GM21619 (cell line): ENCODE results near the gene PARD3B.
"Not testable (repeated sequence)": the region's sequence is repeated elsewhere in the genome, so short reads cannot be mapped to it uniquely, and the experiment has no call there.

Experiments
- ATAC-seq: cut with Tn5 transposase; IDR thresholded peaks from one replicate; pipeline ENCODE4 v1.9.1; 2021; ENCODE audit not compliant: unreplicated experiment

Gene PARD3B

GRCh38 chr2:205475416-205475768, 930.1 kb downstream of the PARD3B start:
- ATAC-seq, result no peak

GRCh38 chr2:205477016-205477705, 931.9 kb downstream of the PARD3B start:
- no peak for ATAC-seq

DNA sequence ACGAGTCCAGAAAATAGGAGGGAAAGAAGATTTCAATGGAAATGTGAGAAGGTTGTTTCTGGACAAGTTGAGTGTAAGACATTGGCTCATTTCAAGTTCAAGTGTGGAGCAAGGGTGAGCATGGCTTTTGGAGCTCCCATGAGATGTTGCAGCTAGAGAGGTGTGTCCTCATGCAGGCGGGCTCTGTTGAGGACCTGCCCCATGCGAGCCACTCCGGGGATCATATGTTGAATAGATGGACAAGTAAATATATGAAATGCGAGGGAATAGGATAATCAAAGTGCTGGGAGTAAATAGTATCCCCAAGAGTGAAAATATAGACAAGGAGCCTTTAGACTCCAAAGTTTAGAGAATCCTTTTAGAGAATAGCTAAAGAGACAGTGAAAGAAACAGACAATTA, 936.6 kb downstream of the PARD3B start:
- ATAC-seq, result no peak

- no peak for ATAC-seq
Measured at GRCh38 chr2:205482399-205483081, 937.3 kb downstream of the PARD3B start.

DNA sequence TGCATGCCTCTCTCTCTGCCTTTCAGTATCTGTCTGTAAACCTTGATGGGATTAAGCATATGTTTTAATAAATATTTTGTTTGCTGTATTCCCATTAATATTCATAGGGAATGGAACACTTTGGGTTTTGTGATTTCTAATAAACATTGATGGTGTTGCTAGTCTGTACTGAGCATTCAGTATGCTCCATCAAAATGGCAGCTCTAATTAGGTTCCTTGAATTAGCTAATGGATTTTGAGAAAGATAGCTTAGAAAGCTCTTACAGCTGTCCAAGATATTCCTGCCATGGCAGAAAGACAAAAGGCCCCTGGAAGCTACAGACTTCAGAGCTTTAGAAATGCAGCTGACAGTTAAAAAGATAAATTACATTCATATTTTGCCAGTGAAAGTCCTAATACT, 937.8 kb downstream of the PARD3B start:
- ATAC-seq, result no peak

- no peak for ATAC-seq
Measured at GRCh38 chr2:205484215-205484614, 938.9 kb downstream of the PARD3B start.

DNA sequence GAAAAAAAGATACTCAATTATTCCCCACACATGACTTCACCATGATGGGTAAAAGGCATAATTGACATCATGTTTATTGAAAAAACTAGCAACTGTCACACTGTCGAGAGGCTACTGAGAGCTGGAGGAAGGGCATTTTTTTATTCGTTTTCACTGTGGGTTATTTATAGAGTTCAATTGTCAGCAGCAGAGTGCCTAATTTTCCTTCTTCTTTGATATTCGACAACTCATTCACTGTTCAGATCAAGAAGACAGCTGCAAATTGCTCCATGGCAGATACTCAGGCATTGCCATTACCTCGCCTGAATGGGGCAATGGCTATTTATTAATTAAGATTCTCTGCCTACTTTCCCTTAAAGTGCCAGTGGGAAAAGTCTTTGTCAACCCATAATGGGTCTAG, 939.5 kb downstream of the PARD3B start:
- ATAC-seq, result no peak

DNA sequence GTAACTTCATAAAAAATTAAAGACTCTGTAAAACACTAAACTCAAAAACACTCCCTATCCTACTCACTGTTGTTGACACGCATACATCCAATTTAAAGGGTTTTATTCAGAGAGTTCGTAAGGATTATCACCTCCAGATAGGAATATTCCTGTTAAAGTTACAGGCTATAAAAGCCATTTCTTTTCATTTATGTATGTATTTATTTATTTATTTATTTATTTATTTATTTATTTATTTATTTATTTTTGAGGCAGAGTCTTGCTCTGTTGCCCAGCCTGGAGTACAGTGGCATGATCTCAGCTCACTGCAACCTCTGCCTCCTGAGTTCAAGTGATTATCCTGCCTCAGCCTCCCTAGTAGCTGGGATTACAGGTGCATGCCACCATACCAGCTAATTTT, 948.3 kb downstream of the PARD3B start:
- not testable (repeated sequence) for ATAC-seq

DNA sequence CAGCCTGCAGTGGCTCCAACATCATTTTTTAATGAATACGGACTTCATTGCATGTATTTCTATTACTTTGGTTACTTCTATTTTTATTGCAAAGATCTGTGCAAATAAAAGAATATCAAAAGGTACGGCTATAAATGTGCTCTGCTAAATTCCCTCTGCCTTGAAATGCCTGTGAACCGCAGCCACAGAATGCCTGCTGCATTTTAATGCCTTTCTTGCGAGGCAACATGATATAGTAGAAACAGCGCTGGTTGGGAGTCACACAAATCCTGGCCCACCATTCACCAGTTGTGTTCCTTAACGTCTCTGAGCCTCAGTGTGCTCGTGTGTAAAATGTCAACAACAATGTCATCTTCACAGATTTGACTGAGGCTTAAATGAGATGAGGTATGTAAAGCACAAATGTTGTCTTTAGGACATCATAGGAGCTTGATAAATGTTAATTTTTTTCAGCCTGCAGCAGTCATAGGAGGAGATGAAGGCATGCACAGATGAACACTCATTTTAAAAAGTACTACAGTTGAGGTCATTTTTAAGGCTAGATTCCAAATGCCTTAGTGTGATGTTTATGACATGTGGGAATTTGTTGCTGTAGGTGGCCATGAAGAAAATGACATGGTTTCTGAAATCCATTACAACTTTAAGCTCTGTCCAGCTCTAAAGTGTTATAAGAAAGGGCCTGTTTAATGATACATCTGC, 949.4 kb downstream of the PARD3B start:
- ATAC-seq, result no peak

DNA sequence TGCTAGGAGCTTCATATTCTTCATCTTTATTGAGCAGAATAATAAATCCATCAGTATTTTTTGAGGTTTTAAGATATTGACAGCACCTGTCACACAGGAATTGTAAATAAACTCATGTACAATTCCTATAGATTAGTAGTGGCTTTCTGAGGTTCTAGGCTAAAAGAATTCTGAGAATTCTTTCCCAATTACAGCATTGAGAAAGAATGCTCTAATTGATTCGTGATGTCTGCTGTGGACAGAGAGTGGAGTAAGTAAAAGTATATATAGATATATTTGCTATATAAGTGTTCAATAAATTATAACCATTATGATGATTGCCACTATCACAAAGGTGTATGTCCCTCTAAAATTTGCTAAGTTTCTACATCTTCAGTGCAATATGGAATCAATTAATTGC, 950.5 kb downstream of the PARD3B start:
- no peak for ATAC-seq

- no peak for ATAC-seq
Measured at GRCh38 chr2:205496370-205496769, 951.1 kb downstream of the PARD3B start.

DNA sequence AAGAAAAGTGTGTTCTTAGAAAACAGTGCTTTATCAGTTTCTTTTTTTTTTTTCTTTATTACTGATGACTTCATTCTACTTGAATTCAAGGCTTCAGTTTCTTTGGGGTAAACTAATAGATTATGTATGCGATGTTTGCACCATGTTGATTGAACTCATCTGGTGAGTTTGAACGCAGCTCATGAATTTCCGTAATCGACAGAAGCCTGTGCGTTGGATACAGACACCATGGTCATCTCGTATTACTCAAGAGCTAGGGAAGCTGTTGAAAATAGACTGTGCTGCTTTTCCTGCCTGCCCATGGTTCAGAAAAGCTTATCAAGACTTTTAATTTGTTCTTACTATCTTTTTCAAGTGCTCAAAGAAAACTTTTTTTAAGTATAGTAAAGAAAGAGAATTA, 951.5 kb downstream of the PARD3B start:
- ATAC-seq, result no peak

DNA sequence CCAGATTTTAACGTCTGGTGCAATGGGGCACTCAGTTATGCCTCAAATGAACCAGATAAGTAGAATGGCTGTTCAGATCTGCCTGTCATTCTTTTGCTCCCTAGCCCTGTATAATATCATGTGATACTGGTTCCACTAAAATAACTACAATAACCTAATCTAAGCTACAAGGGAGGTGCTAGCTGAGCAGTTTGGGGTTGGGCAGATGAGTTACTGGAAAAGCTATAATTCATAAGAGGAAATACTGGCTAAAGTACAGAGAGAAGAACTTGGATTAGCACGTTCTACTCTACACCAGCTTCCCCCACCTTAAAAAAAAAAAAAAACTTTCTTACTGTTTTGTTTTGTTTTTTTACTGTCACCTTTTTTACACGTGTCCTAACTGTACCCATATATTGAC, 953.7 kb downstream of the PARD3B start:
- no peak for ATAC-seq

DNA sequence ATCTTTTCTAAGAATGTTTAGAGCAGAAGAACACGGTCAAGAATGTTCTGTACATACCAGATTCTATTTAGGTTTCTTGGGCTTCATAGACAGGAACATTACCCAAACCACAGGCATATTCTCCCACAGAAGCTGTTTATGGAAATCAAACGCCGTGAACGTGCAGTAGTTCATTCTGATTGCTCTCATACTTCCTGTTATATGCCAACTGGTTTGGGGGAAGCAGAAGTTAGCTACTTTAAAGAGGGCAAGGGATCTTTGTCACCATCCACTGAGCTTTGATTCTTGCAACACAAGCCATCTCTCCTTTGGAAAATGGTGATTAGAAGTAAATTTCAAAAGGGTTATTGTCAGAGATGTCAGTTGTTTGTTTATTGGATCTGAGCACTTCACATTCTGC, 954.8 kb downstream of the PARD3B start:
- ATAC-seq, result no peak

DNA sequence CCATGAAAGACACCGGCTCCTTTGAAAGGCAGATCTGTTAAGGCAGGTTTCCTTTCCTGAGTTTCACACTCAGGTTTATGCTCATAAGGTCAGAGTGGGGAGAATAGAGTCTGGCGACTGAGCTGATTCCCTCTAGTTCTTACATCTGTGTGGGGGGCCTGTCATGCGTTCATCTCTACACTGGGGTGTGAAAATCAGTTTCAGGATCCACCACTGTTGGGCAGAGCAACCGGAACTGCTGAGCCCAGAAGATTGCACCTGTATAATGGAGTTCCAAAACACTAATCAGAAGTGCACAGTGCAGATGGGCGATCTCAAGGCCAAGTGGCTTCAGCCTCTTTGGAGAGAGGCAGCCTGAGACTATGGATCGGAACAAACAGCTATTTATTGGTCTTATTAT, 955.7 kb downstream of the PARD3B start:
- ATAC-seq, result no peak

GRCh38 chr2:205501826-205502225, 956.6 kb downstream of the PARD3B start:
- no peak for ATAC-seq

DNA sequence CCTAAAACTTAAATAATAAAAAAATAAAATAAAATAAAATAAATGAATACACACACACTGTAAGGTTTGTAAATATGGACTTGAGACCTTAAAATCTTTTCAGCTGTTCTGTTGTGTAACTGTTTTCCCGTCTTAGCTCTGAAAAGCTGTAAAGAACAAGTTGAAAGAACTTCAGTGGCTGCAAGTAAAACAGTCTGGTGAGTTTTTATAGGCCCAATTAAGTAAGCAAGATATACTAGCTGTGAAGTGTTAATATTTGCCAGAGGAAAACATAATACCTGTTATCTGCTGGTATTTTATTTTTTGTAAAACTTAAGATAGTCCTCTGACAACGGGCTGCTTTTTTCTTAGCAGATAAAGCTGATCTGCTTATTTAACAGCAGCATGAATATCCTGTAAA, 960.1 kb downstream of the PARD3B start:
- no peak for ATAC-seq

DNA sequence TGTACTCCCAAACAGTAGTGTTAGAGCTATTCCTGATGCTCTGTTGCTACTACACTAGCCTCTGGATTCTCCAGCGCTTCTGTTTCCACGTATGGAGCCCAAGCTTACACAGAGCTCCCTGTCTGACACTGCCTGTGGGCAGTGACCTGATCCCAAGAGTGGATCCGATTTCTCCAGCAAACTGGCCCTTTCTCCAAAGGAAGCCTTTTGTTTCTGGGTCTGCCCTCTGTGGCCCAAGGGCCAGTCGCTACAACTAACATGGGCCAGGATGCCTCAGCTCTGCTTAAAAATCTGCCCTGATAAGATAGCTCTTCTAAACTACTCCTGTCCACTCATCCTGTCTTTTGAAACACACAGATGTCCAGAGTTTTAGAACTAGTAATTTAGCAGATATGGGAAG, 964.4 kb downstream of the PARD3B start:
- ATAC-seq, result no peak

- ATAC-seq, result no peak
Measured at GRCh38 chr2:205510345-205510744, 965.1 kb downstream of the PARD3B start.

DNA sequence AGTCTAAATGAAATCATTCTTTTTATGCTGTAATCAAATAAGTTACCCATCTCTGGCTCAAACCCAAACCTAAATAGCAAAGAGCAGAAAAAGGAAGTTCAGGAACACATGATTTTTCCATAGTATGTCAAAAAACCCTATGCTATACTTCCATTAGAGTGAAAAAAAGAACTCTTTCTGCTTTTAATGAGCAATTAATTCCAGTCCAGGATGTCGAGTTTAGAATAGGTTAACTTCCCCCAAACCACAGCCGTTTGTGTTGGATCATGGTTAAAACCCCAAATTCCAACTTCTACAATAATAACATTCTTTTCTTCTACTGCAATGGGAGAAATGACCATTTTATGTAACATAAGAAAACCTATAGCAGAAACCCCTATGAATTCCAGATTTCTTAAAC, 965.9 kb downstream of the PARD3B start:
- no peak for ATAC-seq

GRCh38 chr2:205511641-205512040, 966.4 kb downstream of the PARD3B start:
- ATAC-seq, result no peak

- ATAC-seq, result no peak
Measured at GRCh38 chr2:205520311-205520710, 975.0 kb downstream of the PARD3B start.
